ENCODE results near the gene GNA15. TPM values are rescaled to one million over a fixed set of nuclear protein-coding genes. Genes with fewer than 3 reads are reported as not detected.
"Not testable (repeated sequence)": the region's sequence is repeated elsewhere in the genome, so short reads cannot be mapped to it uniquely, and the experiment has no call there.

GNA15 gene
- total RNA-seq, 1 experiment from 2014 or later: 6.2 TPM

DNA sequence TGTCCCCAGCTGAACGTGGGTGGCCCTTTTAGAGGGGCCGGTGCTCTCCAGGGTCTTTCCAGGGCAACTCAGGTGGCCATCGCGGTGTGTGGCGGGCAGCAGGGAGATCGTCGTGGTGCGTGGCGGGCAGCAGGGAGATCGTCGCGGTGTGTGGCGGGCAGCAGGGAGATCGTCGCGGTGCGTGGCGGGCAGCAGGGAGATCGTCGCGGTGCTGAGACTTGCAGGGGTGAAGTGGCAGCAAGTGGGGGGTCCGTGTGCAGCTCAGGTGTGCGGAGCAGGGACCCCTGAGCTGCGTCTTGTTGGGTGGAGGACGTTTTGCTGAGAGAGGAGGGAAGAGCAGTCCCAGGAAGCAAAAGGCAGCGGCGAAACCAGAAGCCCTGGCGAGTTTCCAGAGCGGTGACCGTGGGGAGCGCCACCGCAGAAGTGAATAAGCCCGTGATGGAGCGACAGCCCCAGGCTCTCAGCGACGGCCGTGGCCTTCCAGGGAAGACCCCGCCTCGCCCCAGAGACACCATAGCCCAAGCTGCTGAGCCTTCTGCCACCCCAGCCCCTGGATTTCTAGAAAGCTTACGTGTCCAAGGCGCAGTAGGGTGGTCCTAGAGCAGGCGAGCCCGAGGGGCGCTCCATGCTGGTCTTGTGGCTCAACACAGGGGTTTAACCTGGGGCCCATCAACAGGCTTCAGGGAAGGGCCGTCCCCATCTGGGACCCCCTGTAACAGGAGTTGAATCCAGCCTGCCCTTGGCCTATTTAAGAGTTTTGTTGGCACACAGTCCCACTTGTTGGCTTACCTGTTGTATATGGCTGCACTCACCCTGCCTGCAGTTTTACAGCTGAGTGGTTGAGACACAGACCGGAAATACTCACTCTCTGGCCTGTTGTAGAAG lies 55.3 kb downstream of the GNA15 start:
- CTCF ChIA-PET: no interaction called here
- H3K36me3 ChIP-seq (ENCODE audit: control insufficient read depth, insufficient read depth, low read length): no peaks in the 10 kb centered on the region; the same call in 1 of the 2 replicates

DNA sequence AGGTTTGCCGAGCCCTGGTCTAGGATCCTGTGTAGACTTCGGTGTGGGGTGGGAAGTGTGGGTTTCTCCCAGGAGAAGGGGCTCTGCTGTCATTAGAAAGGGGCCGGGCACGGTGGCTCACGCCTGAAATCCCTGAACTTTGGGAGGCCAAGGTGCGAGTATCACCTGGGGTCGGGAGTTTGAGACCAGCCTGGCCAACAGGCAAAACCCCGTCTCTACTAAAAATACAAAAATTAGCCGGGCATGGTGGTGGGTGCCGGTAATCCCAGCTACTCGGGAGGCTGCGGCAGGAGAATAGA lies 55.9 kb downstream of the GNA15 start:
- in situ Hi-C loops (cut with HindIII; ENCODE audit: low pct_unique_long_range_greater_than_20kb, low sequenced_read_pairs); CTCF ChIA-PET: not testable (repeated sequence)

More for the DNA sequence above, 55.3 kb downstream of the GNA15 start:
- Histone ChIP-seq H3K27me3 (ENCODE audit: control insufficient read depth, insufficient read depth, low read length) (no peaks in the 10 kb centered on the region), H3K4me3 (ENCODE audit: low read depth in 2 of 2, low read length in 2 of 2) (no peak overlapping the region), H3K9me3 (ENCODE audit: control insufficient read depth, insufficient read depth, low read depth, low read length) (no peaks in the 10 kb centered on the region), H3K27ac (ENCODE audit: low read length) (no peak overlapping the region), H3K4me1 (ENCODE audit: control insufficient read depth, insufficient read depth, low read length) (no peaks in the 10 kb centered on the region)
- intact Hi-C loops (cut with micrococcal nuclease; ENCODE audit: unreplicated experiment): no loop called here
- POLR2A ChIA-PET: no interaction called here
- BruUV-seq (replicated peaks): no TSS peak
- TF ChIP-seq SIN3A (IDR thresholded peaks at IDR 0.05; ENCODE audit: borderline replicate concordance, insufficient read depth, low read depth, low read length) (no peak), POLR2AphosphoS5 (IDR thresholded peaks at IDR 0.05; ENCODE audit: low read depth, low read length) (no peak), CTCF (IDR thresholded peaks at IDR 0.05) (no peak), TCF7L2 (IDR thresholded peaks at IDR 0.05; ENCODE audit: low read depth, low read length) (no peak)
- TF ChIP-seq, protein P1, sequence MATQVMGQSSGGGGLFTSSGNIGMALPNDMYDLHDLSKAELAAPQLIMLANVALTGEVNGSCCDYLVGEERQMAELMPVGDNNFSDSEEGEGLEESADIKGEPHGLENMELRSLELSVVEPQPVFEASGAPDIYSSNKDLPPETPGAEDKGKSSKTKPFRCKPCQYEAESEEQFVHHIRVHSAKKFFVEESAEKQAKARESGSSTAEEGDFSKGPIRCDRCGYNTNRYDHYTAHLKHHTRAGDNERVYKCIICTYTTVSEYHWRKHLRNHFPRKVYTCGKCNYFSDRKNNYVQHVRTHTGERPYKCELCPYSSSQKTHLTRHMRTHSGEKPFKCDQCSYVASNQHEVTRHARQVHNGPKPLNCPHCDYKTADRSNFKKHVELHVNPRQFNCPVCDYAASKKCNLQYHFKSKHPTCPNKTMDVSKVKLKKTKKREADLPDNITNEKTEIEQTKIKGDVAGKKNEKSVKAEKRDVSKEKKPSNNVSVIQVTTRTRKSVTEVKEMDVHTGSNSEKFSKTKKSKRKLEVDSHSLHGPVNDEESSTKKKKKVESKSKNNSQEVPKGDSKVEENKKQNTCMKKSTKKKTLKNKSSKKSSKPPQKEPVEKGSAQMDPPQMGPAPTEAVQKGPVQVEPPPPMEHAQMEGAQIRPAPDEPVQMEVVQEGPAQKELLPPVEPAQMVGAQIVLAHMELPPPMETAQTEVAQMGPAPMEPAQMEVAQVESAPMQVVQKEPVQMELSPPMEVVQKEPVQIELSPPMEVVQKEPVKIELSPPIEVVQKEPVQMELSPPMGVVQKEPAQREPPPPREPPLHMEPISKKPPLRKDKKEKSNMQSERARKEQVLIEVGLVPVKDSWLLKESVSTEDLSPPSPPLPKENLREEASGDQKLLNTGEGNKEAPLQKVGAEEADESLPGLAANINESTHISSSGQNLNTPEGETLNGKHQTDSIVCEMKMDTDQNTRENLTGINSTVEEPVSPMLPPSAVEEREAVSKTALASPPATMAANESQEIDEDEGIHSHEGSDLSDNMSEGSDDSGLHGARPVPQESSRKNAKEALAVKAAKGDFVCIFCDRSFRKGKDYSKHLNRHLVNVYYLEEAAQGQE (IDR thresholded peaks at IDR 0.05; ENCODE audit: insufficient read depth in 1 of 2, low read depth in 2 of 2, low read length in 1 of 2): no peak
- in situ Hi-C loops (cut with HindIII; ENCODE audit: low pct_unique_long_range_greater_than_20kb, low sequenced_read_pairs): no loop called here
- DNase-seq (ENCODE audit: low read depth, low spot score): no peak
- no peak for ATAC-seq

GRCh38 chr19:3192228-3192635 lies 56.4 kb downstream of the GNA15 start:
- DNase-seq (ENCODE audit: low read depth, low spot score) (no peak), ATAC-seq (no peak)
- CTCF ChIA-PET: no interaction called here
- intact Hi-C loops (cut with micrococcal nuclease; ENCODE audit: unreplicated experiment): no loop called here
- no TSS peak for BruUV-seq (replicated peaks)
- Histone ChIP-seq H3K27me3 (ENCODE audit: control insufficient read depth, insufficient read depth, low read length) (no peaks in the 10 kb centered on the region), H3K9me3 (ENCODE audit: control insufficient read depth, insufficient read depth, low read depth, low read length) (no peaks in the 10 kb centered on the region), H3K36me3 (ENCODE audit: control insufficient read depth, insufficient read depth, low read length) (no peaks in the 10 kb centered on the region), H3K4me3 (ENCODE audit: low read depth in 2 of 2, low read length in 2 of 2) (no peak overlapping the region), H3K27ac (ENCODE audit: low read length) (no peak overlapping the region), H3K4me1 (ENCODE audit: control insufficient read depth, insufficient read depth, low read length) (no peaks in the 10 kb centered on the region)
- TF ChIP-seq, protein P1 (IDR thresholded peaks at IDR 0.05; ENCODE audit: insufficient read depth in 1 of 2, low read depth in 2 of 2, low read length in 1 of 2): no peak
- TF ChIP-seq POLR2AphosphoS5 (IDR thresholded peaks at IDR 0.05; ENCODE audit: low read depth, low read length) (no peak), SIN3A (IDR thresholded peaks at IDR 0.05; ENCODE audit: borderline replicate concordance, insufficient read depth, low read depth, low read length) (no peak), CTCF (IDR thresholded peaks at IDR 0.05) (no peak), TCF7L2 (IDR thresholded peaks at IDR 0.05; ENCODE audit: low read depth, low read length) (no peak)
- POLR2A ChIA-PET: no interaction called here
- in situ Hi-C loops (cut with HindIII; ENCODE audit: low pct_unique_long_range_greater_than_20kb, low sequenced_read_pairs): no loop called here

More for the DNA sequence above, 55.9 kb downstream of the GNA15 start:
- H3K27ac ChIP-seq (ENCODE audit: low read length); H3K4me1 ChIP-seq (ENCODE audit: control insufficient read depth, insufficient read depth, low read length); H3K27me3 ChIP-seq (ENCODE audit: control insufficient read depth, insufficient read depth, low read length); H3K4me3 ChIP-seq (ENCODE audit: low read depth in 2 of 2, low read length in 2 of 2); intact Hi-C loops (cut with micrococcal nuclease; ENCODE audit: unreplicated experiment); BruUV-seq (replicated peaks); DNase-seq (ENCODE audit: low read depth, low spot score); H3K9me3 ChIP-seq (ENCODE audit: control insufficient read depth, insufficient read depth, low read depth, low read length); ATAC-seq; H3K36me3 ChIP-seq (ENCODE audit: control insufficient read depth, insufficient read depth, low read length); POLR2A ChIA-PET: not testable (repeated sequence)
